HG03066 (cell line): ENCODE data around the gene LACRT.
"Not testable (repeated sequence)": the region's sequence is repeated elsewhere in the genome, so short reads cannot be mapped to it uniquely, and the experiment has no call there.

Experiments used
- ATAC-seq: cut with Tn5 transposase; IDR thresholded peaks from one replicate; pipeline ENCODE4 v1.9.1; 2021; ENCODE audit warnings: low read depth; ENCODE audit not compliant: unreplicated experiment

LACRT gene

DNA sequence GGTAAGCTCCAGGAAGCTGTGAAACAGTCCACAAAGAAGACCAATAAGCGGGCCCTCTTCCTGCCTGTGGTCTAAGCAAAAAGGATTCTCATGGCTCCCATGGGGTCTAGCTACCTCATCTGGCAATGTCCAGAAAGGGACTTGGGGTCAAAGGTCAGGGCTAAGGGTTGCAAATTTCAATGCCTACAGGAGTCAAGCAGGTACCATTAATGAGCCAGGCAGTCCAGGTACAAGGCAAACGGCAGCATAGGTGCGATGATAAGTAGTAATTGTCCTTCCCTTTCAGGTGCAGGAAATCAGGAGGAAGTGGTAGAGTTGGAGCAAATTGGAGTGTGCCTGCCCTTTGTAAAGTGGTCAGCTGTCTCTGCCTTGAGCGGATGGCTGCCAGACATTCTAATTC lies 6.4 kb upstream of the LACRT start:
- no peak for ATAC-seq

DNA sequence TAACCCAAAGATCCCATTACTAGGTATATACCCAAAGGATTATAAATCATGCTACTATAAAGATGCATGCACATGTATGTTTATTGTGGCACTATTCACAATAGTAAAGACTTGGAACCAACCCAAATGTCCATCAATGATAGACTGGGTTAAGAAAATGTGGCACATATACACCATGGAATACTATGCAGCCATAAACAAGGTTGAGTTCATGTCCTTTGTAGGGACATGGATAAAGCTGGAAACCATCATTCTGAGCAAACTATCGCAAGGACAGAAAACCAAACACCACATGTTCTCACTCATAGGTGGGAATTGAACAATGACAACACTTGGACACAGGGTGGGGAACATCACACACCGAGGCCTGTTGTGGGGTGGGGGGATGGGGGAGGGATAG lies 4.4 kb upstream of the LACRT start:
- not testable (repeated sequence) for ATAC-seq

DNA sequence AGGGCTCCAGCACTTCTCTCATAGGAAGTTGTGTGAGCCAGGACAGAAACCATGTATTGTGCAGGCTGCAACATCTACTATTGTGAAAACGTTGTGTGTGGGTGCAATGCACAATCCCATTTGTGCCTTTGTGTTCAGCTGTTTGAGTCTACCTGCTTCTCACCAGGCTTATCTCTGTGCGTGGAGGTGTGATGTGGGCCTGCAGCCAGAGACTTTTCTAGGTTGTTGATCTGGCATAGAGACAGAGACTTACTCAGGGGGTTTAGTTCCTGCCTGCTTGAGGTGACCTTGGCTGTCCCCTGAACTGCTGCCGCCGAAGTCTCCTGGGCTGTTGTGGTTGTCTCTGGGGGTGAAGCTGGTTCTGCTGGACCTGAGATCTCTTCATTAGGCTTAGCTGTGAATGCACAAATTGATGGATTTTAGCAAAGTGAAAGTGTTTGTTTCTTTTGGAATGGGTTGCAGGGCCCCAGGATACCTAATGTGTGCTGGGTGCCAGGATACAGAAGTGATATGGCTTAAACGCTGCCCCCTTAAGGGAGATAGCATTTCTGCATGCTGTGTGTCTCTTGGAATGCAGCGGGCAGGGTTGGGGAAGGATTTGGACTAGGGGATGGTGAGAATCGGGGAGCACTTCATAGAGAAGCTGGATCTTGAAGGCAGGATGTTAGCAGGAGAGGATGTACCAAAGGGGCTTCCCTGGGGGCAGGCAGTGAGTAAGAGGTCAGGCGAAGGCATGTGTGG lies 2.5 kb downstream of the LACRT start:
- ATAC-seq, result no peak

- ATAC-seq, result no peak
Measured at GRCh38 chr12:54631551-54631950, 3.1 kb downstream of the LACRT start.

GRCh38 chr12:54629925-54630324 lies 4.8 kb downstream of the LACRT start:
- no peak for ATAC-seq

GRCh38 chr12:54628186-54628846 lies 6.4 kb downstream of the LACRT start:
- ATAC-seq, result no peak

- no peak for ATAC-seq
Measured at GRCh38 chr12:54627304-54627703, 7.4 kb downstream of the LACRT start.

DNA sequence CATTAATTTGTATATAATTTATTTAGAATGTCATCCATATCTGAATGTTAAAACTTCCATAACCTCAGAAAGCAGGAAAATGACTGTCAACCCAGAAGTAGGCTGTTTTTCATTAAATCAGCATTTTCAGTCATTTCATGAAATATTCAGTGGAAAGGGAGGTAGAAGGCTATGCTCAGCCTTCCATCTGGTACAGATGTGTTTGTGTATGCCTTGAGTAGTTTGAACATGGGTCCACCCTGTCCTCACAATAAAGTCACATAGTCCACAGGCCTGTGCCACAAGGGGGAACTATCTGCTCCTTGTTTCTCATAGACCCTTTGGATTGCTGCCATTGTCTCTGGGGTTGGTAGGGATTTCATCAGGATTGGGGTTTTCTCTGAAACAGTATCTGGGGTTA lies 9.1 kb downstream of the LACRT start:
- no peak for ATAC-seq

- no peak for ATAC-seq
Measured at GRCh38 chr12:54624315-54625279, 10.1 kb downstream of the LACRT start.

DNA sequence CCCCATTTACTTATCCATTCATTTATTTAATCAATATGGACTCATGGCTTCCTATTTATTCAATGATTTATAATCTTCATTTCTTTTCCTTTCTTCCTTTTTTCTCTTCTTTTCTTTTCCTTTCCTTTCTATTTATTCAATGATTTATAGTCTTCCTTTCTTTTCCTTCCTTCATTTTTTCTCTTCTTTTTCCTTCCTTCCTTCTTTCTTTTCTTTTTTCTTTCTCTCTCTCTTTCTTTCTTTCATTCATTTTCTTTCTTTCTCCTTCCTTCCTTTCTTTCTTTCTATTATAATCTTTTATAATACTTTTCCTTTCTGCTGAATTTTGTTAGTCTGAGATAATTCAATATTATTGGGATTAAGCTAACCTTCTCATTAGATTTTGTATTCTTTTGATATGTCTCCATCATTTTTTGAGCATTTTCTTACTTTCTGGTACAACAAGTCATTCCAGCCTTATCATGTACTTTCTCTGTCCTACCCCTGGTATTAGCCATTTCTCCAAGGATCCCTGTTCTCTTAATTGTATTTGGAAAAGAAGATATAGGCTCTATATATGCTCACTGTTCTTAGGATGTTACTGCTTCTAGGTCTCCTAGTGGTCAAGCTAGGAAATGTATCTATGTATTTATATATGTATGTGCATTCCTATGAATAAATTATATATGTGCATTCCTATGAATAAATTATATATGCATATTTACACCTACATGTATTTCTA lies 12.1 kb downstream of the LACRT start:
- no peak for ATAC-seq

DNA sequence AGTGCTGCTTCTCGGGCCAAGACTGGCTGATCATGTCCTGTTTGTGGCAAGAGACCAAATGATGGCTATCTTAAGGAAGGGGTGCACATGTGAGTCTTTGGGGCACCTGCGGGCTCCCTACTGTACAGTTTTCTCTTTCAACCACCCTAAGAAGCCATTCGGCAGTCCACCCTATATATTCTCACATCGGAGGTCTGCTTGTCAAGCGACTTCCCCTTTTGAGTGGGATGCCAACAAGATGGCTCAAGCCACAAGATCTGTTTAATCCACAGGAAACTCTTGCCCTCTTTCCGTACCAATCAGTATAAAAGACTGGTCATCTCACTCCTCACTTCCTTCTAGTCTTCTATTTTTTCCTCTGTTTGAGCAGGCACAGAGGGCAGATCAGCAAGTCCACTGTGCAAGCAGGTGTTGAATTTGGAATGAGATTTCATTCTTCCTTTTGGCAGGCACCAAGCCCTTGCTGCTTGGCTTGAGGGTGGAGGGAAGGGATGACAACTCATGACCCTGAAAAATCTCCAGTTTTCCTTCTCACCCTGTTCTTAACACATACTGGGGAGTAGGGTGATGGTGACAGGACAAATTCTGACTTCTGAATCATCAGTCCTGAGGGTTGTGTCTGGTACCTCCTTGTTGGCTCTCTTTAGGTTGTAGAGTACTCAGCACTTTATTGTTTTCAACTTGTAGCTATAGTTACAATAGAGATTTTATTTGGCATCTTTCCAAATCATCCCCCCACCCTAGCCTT lies 17.6 kb downstream of the LACRT start:
- ATAC-seq, result no peak

DNA sequence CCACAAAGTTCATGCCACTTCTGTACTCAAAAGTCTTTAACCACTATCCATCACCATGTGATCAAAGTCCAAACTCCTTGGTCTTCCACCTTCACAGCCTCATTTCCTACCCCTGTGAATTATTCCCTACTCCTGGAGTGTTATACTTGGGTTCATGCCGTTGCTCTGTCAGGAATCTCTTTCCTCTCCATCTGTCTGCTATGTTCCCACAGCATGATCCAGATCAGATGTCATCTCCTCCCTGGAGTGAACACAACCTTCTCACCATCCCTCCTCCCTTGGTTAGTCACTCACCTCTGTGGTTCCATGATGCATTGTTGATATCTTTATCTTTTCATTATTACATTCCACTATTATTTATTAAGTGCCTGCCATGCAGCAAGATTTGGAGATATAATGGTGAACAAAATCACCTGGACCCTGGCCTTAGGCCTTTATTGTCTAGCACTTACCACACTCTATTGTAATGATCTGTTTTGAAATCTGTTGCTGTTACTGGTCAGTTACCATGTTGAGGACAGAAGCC lies 22.4 kb downstream of the LACRT start:
- ATAC-seq, result no peak

DNA sequence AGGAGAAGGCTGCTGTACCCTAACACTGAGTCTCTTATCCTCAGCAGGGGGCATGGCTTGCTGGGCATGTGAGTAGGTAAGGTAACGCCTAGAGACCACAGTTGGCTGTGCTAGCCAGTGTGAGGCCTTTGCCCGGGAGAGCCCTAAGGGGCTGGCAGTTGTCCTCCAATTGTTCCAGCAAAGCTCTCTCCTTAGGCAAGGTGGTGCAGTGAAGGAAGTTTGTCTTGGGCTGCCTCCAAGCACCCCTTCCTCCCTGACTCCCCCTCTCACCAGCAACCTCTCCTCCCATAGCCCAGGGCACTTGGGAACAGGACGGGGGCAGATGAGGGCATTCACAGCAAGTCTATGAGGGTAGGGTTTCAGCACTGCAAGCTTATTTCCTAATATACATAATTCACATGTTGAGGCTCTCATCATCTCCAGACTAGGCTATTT lies 23.0 kb downstream of the LACRT start:
- no peak for ATAC-seq

GRCh38 chr12:54608769-54609168 lies 25.9 kb downstream of the LACRT start:
- ATAC-seq, result no peak

DNA sequence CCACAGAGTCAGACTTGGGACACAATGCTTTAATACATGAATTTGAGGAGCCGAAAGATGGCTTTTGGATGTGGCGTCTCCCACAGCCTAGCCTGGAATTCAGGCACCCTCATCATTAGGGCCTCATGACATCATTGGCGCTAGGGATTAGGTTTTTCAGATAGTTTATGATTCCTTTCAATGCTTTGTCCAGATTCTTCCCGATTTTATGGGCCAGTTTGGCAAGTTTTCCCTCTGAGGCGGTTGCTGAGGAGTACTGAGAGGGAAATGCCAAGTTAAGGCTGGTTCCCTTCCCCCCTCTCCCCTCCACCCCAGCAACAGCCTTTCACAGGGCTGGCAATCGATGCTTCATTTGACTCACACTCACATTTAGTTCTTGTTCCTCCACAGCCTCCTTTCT lies 26.5 kb downstream of the LACRT start:
- ATAC-seq, result no peak

DNA sequence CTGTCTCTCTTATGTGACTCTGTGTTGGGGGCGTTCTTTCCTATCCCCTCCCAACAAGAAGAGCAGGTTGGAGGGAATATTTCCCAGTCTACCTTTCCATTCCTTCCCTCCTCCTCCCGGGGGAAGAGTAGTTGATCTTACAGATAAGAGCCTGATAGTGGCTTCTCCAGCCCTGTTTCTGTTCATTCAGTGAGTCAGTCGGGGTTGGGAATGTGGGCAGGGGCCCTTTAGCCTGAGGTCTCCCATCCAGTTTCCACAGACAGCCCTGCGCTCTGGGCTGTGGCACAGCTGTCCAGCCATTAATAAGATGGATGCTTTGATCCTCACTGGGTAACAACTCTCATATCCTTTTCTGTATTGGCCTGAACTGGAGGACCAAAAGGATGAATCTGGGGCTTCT lies 28.1 kb downstream of the LACRT start:
- ATAC-seq, result no peak

- ATAC-seq, result no peak
Measured at GRCh38 chr12:54605138-54605970, 29.3 kb downstream of the LACRT start.

DNA sequence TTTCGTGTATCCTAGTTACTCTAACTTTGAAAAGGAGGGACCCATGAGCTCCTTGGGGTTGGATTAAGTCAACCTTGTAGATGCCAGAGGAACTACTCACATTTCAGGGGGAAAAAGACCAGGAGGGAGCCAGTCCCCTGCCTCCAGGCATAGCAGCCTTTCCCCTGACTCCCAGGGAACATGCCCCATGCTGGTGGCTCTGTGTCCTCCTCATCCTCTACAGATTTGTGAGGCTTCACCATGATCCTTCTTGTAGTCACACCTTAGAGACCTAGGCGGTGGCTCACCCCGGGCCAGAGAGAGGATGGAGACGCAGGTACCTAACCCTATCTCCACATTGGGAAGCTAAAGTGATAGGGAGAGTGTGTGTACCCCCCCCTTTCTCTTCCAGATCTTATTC lies 30.3 kb downstream of the LACRT start:
- no peak for ATAC-seq

- no peak for ATAC-seq
Measured at GRCh38 chr12:54603872-54604271, 30.8 kb downstream of the LACRT start.
